ENCODE results near the gene MAD2L1.
"Not testable (repeated sequence)": the region's sequence is repeated elsewhere in the genome, so short reads cannot be mapped to it uniquely, and the experiment has no call there.

Gene MAD2L1

GRCh38 chr4:120065974-120066516 is 603 bp downstream of the MAD2L1 start:
- peak overlapping the region; percentile 94 for H3K4me2 ChIP-seq (ENCODE audit: low read length)
- H3K79me1 ChIP-seq (ENCODE audit: low read length), result peaks cover 8% of the 10 kb centered on the region
- H3K27me3 ChIP-seq (ENCODE audit: insufficient read depth, low read length), result no peaks in the 10 kb centered on the region
- no peaks in the 10 kb centered on the region for H3K9me3 ChIP-seq (ENCODE audit: insufficient read depth, low read depth, low read length)
- H3K4me3 ChIP-seq (ENCODE audit: low read depth, low read length), result peak overlapping the region; percentile 93
- peak overlapping the region; percentile 16 for H3K4ac ChIP-seq (ENCODE audit: low read depth, low read length)
- H3K27ac ChIP-seq (ENCODE audit: low read depth, low read length), result peak overlapping the region; percentile 78
- peak overlapping the region; percentile 58 for H4K91ac ChIP-seq (ENCODE audit: low read depth, low read length)
- peak overlapping the region; percentile 57 for H4K8ac ChIP-seq (ENCODE audit: low read depth, low read length)
- H4K12ac ChIP-seq (ENCODE audit: low read depth, low read length), result no peak overlapping the region
- H2AK5ac ChIP-seq (ENCODE audit: low read length), result no peak overlapping the region
- peaks cover 3 to 5% of the 10 kb centered on the region in 2 experiments for H3K4me1 ChIP-seq (ENCODE audit: control insufficient read depth in 1 of 2, insufficient read depth in 2 of 2, low read length in 2 of 2)
- H3K36me3 ChIP-seq (ENCODE audit: control insufficient read depth in 1 of 2, insufficient read depth in 2 of 2, low read length in 2 of 2), result peaks cover 3 to 7% of the 10 kb centered on the region in 2 experiments
- peak overlapping the region; percentile 56 for H3K14ac ChIP-seq (ENCODE audit: low read length)
- no peaks in the 10 kb centered on the region for H3K79me2 ChIP-seq (ENCODE audit: control insufficient read depth, insufficient read depth, low read length, poor library complexity)
- peak overlapping the region; percentile 41 for H3K18ac ChIP-seq (ENCODE audit: low read length)
- peak overlapping the region; percentile 53 for H2AFZ ChIP-seq (ENCODE audit: insufficient read depth, low read length, poor library complexity)
- DNase-seq, result no peak
- peak overlapping the region; percentile 95 for H3K9ac ChIP-seq (ENCODE audit: low read length)
- no peak overlapping the region for H2BK120ac ChIP-seq (ENCODE audit: insufficient read depth, low read length, poor library complexity)
- WGBS (ENCODE audit: extremely low coverage, insufficient coverage, insufficient read length), result no CpG with 5 or more reads among the region's 15 CpGs
- no peak overlapping the region for H3K23ac ChIP-seq (ENCODE audit: low read length)
- H2BK12ac ChIP-seq (ENCODE audit: low read length), result no peak overlapping the region
- H2BK5ac ChIP-seq (ENCODE audit: low read depth, low read length, poor library complexity), result peak overlapping the region; percentile 36

- no peak overlapping the region for H3K18ac ChIP-seq (ENCODE audit: low read length)
- no peaks in the 10 kb centered on the region for H3K9me3 ChIP-seq (ENCODE audit: insufficient read depth, low read depth, low read length)
- H2BK12ac ChIP-seq (ENCODE audit: low read length), result no peak overlapping the region
- no peak overlapping the region for H3K23ac ChIP-seq (ENCODE audit: low read length)
- no peak overlapping the region for H3K9ac ChIP-seq (ENCODE audit: low read length)
- no peak overlapping the region for H3K4me2 ChIP-seq (ENCODE audit: low read length)
- H2BK120ac ChIP-seq (ENCODE audit: insufficient read depth, low read length, poor library complexity), result no peak overlapping the region
- no CpG with 5 or more reads among the region's 5 CpGs for WGBS (ENCODE audit: extremely low coverage, insufficient coverage, insufficient read length)
- no peak overlapping the region for H3K14ac ChIP-seq (ENCODE audit: low read length)
- no peaks in the 10 kb centered on the region for H3K27me3 ChIP-seq (ENCODE audit: insufficient read depth, low read length)
- H3K4ac ChIP-seq (ENCODE audit: low read depth, low read length), result no peak overlapping the region
- H2AK5ac ChIP-seq (ENCODE audit: low read length), result no peak overlapping the region
- no peak overlapping the region for H4K8ac ChIP-seq (ENCODE audit: low read depth, low read length)
- no peak overlapping the region for H2BK5ac ChIP-seq (ENCODE audit: low read depth, low read length, poor library complexity)
- no peak overlapping the region for H2AFZ ChIP-seq (ENCODE audit: insufficient read depth, low read length, poor library complexity)
- peaks cover 3 to 7% of the 10 kb centered on the region in 2 experiments for H3K36me3 ChIP-seq (ENCODE audit: control insufficient read depth in 1 of 2, insufficient read depth in 2 of 2, low read length in 2 of 2)
- H3K4me1 ChIP-seq (ENCODE audit: control insufficient read depth in 1 of 2, insufficient read depth in 2 of 2, low read length in 2 of 2), result peaks cover 3 to 5% of the 10 kb centered on the region in 2 experiments
- no peaks in the 10 kb centered on the region for H3K79me2 ChIP-seq (ENCODE audit: control insufficient read depth, insufficient read depth, low read length, poor library complexity)
- DNase-seq, result no peak
- no peak overlapping the region for H3K27ac ChIP-seq (ENCODE audit: low read depth, low read length)
- H4K91ac ChIP-seq (ENCODE audit: low read depth, low read length), result no peak overlapping the region
- H3K79me1 ChIP-seq (ENCODE audit: low read length), result peaks cover 8% of the 10 kb centered on the region
- H4K12ac ChIP-seq (ENCODE audit: low read depth, low read length), result no peak overlapping the region
- H3K4me3 ChIP-seq (ENCODE audit: low read depth, low read length), result no peak overlapping the region
Measured at GRCh38 chr4:120064887-120065286, 1.8 kb downstream of the MAD2L1 start.

- DNase-seq; H3K36me3 ChIP-seq (ENCODE audit: control insufficient read depth in 1 of 2, insufficient read depth in 2 of 2, low read length in 2 of 2); H4K12ac ChIP-seq (ENCODE audit: low read depth, low read length): not testable (repeated sequence)
Measured at GRCh38 chr4:120063711-120064110, 2.9 kb downstream of the MAD2L1 start.

GRCh38 chr4:120062663-120063195 is 3.9 kb downstream of the MAD2L1 start:
- H3K14ac ChIP-seq (ENCODE audit: low read length), result no peak overlapping the region
- no peak overlapping the region for H3K18ac ChIP-seq (ENCODE audit: low read length)
- no peak overlapping the region for H2BK5ac ChIP-seq (ENCODE audit: low read depth, low read length, poor library complexity)
- no peak overlapping the region for H3K23ac ChIP-seq (ENCODE audit: low read length)
- peaks cover 7 to 11% of the 10 kb centered on the region in 2 experiments for H3K36me3 ChIP-seq (ENCODE audit: control insufficient read depth in 1 of 2, insufficient read depth in 2 of 2, low read length in 2 of 2)
- no peak overlapping the region for H4K8ac ChIP-seq (ENCODE audit: low read depth, low read length)
- peaks cover 2% of the 10 kb centered on the region in 2 experiments for H3K4me1 ChIP-seq (ENCODE audit: control insufficient read depth in 1 of 2, insufficient read depth in 2 of 2, low read length in 2 of 2)
- no peak overlapping the region for H3K27ac ChIP-seq (ENCODE audit: low read depth, low read length)
- H3K4ac ChIP-seq (ENCODE audit: low read depth, low read length), result no peak overlapping the region
- no peak overlapping the region for H2AK5ac ChIP-seq (ENCODE audit: low read length)
- no peak overlapping the region for H4K12ac ChIP-seq (ENCODE audit: low read depth, low read length)
- no peak for DNase-seq
- H3K79me2 ChIP-seq (ENCODE audit: control insufficient read depth, insufficient read depth, low read length, poor library complexity), result no peaks in the 10 kb centered on the region
- no peak overlapping the region for H2AFZ ChIP-seq (ENCODE audit: insufficient read depth, low read length, poor library complexity)
- H3K4me2 ChIP-seq (ENCODE audit: low read length), result no peak overlapping the region
- no peak overlapping the region for H3K4me3 ChIP-seq (ENCODE audit: low read depth, low read length)
- H2BK120ac ChIP-seq (ENCODE audit: insufficient read depth, low read length, poor library complexity), result no peak overlapping the region
- H3K9me3 ChIP-seq (ENCODE audit: insufficient read depth, low read depth, low read length), result no peaks in the 10 kb centered on the region
- H3K27me3 ChIP-seq (ENCODE audit: insufficient read depth, low read length), result no peaks in the 10 kb centered on the region
- peaks cover 8% of the 10 kb centered on the region for H3K79me1 ChIP-seq (ENCODE audit: low read length)
- no peak overlapping the region for H2BK12ac ChIP-seq (ENCODE audit: low read length)
- no CpG with 5 or more reads among the region's 5 CpGs for WGBS (ENCODE audit: extremely low coverage, insufficient coverage, insufficient read length)
- H3K9ac ChIP-seq (ENCODE audit: low read length), result no peak overlapping the region
- no peak overlapping the region for H4K91ac ChIP-seq (ENCODE audit: low read depth, low read length)

More at GRCh38 chr4:120063711-120064110, 2.9 kb downstream of the MAD2L1 start:
- WGBS (ENCODE audit: extremely low coverage, insufficient coverage, insufficient read length), result no CpG with 5 or more reads among the region's 9 CpGs
- not testable (repeated sequence) for H3K9ac ChIP-seq (ENCODE audit: low read length); H3K9me3 ChIP-seq (ENCODE audit: insufficient read depth, low read depth, low read length); H2BK120ac ChIP-seq (ENCODE audit: insufficient read depth, low read length, poor library complexity); H3K4me1 ChIP-seq (ENCODE audit: control insufficient read depth in 1 of 2, insufficient read depth in 2 of 2, low read length in 2 of 2); H2BK5ac ChIP-seq (ENCODE audit: low read depth, low read length, poor library complexity); H2BK12ac ChIP-seq (ENCODE audit: low read length); H3K23ac ChIP-seq (ENCODE audit: low read length); H3K18ac ChIP-seq (ENCODE audit: low read length); H3K14ac ChIP-seq (ENCODE audit: low read length); H4K8ac ChIP-seq (ENCODE audit: low read depth, low read length); H2AFZ ChIP-seq (ENCODE audit: insufficient read depth, low read length, poor library complexity); H3K79me1 ChIP-seq (ENCODE audit: low read length); H2AK5ac ChIP-seq (ENCODE audit: low read length); H4K91ac ChIP-seq (ENCODE audit: low read depth, low read length); H3K4me2 ChIP-seq (ENCODE audit: low read length); H3K27ac ChIP-seq (ENCODE audit: low read depth, low read length); H3K79me2 ChIP-seq (ENCODE audit: control insufficient read depth, insufficient read depth, low read length, poor library complexity); H3K4me3 ChIP-seq (ENCODE audit: low read depth, low read length); H3K27me3 ChIP-seq (ENCODE audit: insufficient read depth, low read length)
- peak overlapping the region; percentile 69 for H3K4ac ChIP-seq (ENCODE audit: low read depth, low read length)
